A172 (cell line): ENCODE data around the gene PIGU. TPM values are rescaled to one million over a fixed set of nuclear protein-coding genes. Genes with fewer than 3 reads are reported as not detected.
"Not testable (repeated sequence)": the region's sequence is repeated elsewhere in the genome, so short reads cannot be mapped to it uniquely, and the experiment has no call there.

ENCODE experiments used
- DNase-seq: peaks from one replicate; pipeline ENCODE4 v3.0.0-alpha.2; 2015; ENCODE audit warnings: low spot score
- total RNA-seq: library from RNA; depleted of rRNA; stranded (reverse); fragments of >200 nt; shearing (Covaris generic); gene quantifications from 2 replicates; pipeline ENCODE4 v1.2.3, GENCODE V29; 2014

The PIGU gene
- total RNA-seq, 1 experiment from 2014 or later, result 23.7 TPM

DNA sequence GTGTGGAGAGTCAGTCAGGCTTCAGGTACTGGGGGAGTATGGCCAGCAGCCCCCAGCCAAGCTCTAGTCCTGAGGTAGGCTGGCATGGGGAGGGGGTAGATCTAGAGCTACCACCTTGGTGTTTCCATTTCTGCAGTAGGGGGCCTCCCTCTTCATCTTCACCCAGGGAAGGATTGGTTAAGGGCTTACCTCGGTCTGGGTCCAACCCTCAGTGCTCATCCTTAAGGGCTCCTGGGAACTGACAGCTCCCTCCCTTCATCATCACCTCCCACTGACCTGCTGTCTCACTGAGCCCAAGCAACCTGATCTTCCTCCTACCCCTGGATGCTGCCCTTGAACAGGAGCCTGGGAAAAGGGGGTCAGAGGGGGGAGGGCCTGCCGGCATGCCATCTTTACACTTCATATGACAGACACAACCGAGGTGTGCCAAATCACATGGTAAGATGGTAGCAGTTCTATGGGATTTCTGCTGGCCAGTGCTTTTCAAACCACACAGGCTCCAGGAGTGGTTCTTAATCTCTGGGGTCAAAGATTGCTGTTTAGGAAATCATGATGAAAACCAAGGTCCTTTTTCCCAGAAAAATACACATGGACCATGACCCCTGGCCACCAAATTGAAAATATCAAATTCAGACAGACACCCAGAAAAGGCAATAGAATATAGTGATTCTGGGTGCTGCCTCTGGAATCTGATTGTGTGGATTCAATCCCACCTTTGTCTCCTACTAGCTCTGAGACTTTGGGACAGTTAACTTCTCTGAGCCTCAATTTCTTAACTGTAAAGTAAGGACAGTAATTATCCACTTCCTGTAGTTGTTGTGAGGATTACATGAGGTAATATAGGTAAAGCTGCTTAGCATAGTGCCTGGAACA is 30.3 kb upstream of the PIGU start:
- no peak for DNase-seq

DNA sequence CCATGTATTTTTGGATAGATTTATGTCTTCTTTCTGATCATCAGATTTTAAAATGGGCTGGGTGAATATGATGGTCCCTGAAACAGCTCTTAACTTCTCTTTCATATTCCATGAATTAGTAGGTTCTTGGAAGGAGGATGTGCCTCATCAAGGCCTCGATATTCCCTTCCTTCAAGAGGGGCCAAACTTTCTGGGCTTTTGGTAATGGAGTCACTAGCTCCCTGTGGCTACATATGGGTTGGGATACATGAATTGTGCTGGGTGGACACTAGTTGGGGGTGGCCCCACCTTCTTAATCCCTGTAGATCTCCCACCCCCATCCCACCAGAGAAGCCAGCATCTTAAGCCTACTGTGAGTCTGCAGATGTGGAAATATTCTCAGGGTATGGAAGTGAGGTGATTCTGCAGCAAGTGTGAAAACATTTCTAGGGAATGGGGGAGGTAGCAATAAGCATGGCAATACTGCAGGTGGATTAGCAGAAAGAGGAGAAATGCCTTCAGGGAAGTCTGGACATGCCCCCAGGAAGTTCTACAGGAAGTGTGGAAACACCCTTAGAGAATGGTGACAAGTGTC is 29.5 kb upstream of the PIGU start:
- DNase-seq, result no peak

DNA sequence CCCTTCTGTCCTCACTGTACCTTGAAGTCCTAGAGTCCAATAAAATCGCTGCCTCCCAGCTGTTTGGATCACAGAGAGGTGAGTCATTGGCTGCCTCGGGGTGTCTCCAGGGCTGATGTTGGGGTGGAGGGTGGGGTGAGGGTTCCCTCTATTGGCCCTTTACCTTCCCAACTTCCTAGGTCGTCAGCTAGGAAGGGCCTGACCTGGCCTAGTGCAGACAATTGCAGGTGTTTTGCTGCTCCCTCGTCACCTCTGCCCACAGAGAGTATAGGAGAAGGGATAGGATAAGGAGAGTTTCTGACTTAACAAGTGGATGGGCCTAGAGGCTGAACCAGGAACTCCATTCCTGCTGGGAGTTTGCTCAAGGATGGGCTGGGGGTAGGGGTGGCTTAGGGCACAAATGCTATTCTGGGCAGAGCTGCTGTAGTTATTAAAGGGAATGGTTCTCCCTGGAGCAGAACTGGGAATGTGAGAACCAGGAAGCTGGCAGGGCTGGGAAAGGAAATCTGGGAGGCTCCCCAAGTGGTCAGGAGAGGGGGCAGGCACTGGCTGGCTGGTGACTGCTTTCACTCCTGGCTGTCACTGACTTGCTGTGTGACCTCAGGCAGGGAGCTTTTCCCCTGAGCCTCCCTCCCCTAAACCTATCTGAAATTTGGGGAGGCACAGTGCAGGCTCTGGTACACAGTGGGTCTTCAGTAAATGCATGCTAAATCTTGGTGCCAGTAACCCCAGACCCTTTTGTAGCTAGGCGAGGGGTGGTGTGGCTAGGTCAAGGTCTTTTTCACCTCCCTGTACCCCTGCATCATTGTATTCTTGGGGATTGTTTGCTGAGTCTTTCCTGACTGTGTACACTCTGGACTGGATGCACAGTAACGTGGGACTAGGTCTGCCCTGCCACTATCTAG is 28.8 kb upstream of the PIGU start:
- peak; percentile 70 for DNase-seq

DNA sequence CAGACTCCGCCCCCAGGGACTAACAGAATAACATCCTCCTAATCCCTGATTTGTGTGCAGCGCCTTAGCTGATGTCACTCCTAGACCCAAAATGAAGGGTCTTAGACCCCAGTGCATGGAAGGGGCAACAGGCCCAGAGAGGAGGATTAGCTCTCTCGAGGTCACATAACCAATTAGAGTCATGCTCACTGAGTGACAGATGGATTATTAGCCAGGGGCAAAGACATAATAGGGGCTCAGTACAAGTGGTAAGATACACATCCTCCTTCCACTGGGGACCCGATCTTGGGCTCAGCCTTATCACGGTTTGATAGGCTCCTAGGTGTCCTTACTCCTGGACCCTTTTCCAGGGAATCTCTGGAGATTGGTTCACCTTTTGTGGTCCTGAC is 28.1 kb upstream of the PIGU start:
- DNase-seq, result no peak

DNA sequence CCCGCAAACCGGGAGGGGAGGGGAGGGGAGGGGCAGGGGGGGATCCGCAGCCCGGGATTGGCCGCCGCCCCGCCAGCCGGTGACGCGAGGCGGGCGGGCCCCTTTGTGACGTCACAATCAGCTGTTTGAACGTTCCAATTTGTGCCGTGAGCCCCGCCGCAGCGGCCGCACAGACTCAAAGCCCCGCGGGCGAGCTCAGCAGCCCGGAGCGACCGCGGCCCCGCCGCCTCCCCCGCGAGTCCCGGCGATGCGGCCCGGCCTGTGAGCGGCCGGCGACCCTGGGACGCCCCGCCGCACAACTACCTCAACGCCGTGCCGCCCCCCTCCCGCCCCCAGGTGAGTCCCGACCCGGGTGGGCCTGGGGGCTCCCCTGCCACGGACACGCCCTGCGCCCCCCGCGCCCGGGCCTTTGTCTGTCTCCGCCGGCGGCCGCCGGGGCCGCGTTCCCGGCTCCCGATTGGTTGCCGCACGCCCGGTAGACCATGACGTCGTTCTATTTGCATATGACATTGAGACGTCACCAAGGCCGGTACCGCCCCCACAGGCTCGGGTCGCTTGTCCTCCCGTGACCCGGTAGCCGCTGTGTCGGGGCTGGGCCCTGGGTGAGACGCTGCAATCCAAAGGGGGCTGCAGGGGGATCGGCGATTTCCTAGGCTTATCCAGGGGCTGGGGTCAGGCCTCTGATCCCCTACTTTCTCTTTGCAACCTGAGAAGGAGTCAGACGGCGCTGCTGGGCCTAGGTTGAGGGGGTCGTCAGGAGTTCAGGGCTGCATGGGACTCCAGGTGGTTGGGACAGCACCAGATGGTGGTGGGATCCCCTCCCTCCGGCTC is 27.5 kb upstream of the PIGU start, which contains the start of gene TP53INP2:
Gene TP53INP2, plus strand, starts transcription at position 168 of the 831 bp plus-strand sequence. CDS start 4,396 bp downstream, outside the sequence.
- DNase-seq, result peak; percentile 84

DNA sequence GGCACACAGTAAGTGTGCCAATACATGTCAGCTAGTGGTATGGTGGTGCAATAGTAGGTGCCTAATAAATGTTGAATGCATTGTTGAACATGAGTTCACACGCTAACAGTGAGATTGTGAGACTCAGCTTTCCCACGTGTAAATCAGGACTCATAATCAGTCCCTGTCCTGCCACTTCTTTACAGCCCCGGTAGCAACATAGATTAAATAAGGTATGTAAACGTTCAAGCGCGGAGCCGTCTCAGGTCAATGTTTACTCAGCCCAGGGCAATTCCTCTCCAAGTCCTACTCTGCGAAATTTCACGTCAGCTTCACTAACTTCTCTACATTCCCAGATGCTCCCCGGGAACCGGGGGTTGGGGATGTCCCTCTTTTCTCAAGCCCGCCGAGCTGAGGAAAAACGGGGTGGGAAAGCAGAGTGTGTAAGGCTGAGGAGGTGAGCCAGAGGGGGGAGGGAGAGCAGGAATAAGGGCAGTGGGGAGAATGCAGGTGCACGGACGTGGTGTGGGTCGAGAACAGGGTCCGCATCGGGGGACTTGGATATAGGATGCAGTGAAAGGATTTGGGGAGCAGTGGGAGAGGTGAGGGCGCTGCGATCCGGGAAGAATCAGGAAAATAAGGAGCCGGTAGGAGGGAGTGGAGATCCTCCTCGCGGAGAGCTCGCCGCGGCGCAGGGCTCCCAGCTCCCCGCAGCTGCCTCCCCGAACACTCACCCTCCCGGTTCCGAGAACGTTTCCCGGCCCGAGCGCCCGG is 26.7 kb upstream of the PIGU start:
- peak; percentile 29 for DNase-seq

DNA sequence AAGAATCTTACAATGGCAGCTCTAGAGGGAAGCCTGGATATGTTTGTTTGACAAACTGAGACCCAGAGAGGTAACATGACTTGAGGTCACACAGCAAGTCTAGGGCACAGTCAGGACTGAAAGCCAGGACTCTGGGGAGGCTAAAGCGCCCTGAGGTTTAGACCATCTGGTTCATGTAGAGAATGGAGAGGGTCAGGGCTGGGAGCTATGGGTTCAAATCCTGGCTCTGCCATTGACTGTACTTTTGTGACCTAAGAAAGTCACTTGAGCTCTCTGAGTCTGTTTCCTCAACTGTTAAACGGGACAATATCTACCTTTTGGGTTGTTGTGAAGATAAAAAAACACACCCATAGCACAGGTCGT is 26.1 kb upstream of the PIGU start:
- DNase-seq, result no peak

DNA sequence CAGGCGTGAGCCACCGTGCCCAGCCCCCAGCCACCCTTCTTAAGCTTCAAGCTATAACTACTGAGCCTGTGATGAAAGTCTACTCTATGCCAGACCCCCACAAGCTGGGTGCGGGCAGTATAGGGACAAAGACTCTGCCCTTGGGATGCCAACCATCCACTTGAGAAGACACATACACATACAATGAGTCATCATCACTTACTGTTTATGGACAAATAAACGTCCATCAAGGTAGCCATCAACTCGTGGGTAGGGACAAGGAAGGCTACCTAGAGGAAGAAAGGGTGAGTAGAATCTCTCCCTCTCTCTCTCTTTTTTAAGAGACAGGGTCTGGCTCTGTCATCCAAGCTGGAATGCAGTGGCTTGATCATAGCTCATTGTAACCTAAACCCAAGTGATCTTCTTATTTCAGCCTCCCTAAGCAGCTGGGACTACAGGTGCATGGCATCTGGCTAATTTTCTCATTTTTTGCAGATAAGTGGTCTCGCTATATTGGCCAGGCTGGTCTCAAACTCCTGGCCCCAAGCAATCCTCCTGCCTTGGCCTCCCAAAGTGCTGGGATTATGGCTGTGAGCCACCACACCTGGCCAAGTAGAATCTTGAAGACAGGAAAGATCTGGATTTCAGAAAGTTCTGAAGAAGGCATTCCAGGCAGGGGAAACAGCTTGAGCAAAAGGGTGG is 24.7 kb upstream of the PIGU start:
- DNase-seq, result peak; percentile 50

DNA sequence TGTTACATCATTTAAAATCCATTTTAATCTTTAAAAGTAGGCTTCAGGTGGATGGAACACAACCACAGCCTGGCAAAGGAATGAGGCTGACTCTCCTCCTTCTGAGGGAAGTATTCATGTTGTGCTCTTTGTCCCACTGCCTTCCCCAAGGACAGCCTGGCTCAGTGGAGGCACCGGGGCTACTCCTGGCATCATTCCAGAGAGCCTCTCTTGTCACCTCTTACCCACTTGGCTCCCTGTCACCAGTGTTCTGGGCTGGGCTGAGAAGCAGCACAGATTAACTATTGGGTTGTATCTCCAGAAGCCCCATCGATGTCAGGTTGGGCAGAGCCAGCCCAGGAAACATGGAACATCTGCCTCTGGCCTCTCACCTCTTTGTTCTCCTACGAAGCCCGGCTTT is 16.5 kb upstream of the PIGU start:
- DNase-seq, result no peak

DNA sequence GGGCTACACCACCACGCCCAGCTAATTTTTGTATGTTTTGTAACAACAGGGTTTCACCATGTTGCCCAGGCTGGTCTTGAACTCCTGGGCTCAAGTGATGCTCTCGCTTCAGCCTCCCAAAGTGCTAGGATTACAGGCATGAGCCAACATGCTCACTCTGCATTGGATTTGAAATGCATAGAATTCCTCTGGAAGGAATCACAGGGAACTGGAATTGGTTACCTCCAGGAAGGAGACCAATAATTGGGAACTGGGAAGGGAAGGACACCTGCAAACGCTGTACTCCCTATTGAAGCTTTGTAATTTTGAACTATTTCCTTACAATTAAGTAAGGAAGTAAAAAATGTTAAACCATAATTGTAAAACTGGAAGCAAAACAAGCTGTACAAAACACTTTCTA is 14.9 kb upstream of the PIGU start:
- no peak for DNase-seq

DNA sequence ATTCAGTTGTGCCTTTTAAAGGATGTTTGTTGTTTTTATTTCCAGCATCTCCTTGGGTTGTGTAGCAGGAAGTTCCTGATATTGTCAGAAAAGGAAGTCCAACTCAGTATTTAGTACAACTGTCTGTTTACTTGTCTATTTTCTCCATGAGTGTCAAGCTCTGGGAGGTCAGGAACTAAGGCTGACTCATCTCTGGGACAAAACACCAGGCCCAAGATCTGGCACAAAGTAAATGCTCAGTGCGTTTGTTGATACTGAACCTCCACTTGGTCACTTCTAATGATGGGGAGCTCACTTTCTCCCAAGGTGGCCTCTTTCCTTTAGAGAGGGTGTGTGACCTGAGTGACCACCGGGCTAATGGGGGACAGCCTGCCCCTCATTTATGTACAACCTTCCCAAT is 12.6 kb upstream of the PIGU start:
- DNase-seq, result peak; percentile 38

DNA sequence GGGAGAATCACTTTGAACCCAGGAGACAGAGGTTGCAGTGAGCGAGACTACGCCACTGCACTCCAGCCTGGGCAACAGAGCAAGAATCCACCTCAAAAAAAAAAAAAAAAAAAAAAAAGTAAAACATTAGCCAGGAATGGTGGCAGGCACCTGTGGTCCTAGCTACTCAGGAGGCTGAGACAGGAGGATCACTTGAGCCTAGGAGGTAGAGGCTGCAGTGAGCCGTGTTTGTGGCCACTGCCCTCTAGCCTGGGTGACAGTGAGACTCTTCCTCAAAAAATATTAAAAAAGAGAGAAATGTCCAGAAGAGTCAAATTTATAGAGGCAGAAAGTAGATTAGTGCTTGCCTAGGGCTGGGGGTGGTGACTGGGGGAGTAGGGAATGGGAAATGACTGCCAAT is 6.8 kb upstream of the PIGU start:
- DNase-seq, result no peak

DNA sequence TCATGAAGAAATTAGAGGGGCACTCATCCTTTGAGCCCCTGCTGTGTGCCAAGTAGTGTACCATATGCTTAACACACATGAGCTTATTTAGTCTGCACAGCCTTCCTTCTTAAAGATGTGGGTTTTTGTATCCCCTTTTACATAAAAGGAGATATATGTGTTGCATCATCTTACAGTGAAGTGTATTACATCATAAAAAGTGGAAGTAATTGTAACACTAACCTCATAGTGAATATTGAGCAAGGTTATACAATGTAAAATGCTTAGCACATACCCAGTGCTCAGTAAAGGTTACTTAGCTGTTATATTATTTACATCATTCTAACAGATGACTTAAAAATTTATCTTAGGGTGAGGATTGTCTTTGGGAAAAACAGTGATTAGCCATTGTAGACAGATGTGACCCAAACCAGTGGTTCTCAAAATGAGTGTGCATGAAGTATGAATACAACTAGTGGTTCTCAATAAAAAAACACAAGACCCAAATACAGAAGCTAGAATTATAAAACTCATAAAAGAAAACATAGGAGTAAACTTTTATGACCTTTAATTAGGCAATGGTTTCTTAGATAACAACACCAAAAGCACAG is 3.8 kb upstream of the PIGU start:
- DNase-seq, result no peak

DNA sequence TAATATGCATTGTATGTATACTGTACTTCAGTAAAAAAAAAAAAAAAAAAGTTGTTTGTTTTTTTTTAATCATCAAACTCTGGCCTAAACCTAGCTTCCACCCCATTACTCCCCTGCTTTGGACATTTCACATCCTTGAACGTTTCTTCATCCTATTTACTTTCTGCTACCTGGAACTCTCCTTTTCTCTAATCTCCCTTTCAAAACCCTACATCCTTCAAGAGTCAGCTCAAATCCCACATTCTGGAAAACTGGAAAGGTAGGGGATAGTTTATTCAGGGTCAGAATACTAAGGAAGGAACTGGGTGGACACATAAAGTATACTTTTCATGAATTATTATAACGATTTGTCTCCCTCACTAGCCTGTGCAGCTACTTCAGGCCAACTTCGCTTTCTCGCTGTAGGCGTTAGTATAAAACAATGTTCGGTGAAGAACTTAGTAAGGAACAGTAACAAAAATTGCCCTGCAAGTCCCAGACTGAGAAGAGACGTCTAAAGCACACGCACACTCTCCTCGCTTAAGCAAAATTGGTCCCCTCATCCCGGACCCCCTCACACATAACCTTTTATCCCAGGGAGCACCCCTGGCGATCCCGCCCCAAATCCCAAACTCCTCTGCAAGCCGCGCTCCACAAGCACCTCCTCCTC is 775 bp downstream of the PIGU start:
- no peak for DNase-seq

DNA sequence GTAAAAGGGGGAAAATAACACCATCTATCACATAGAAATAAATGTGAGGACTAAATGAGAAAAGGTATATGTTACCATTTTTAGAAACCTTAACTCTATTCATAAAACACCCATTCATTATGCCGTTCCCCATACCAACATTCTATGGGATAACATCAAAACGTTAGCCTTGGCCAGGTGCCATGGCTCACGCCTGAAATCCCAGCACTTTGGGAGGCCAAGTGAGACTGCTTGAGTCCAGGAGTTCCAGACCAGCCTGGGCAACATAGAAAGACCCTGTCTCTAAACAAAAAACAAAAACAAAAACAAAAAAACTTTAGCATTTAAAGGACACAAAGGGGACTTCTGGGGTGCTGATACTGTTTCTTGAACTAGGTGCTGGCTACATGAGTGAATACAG is 1.3 kb downstream of the PIGU start:
- no peak for DNase-seq

DNA sequence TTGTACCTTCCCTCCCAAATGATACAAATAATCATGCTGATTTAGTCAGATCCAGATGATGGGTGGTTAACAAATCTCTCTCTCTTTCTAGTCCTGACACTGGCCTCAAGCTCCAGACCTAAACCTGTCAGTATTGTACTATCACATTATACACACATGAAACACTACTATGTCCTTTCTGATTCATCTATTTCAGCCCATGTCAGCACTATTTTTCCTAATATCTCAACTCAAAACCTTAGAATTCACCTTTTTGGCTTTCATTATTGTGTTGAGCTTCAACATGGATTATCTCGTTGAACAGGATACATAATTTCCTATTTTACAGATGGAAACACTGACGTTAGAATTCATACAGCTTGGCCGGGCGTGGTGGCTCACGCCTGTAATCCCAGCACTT is 3.5 kb downstream of the PIGU start:
- DNase-seq, result no peak

DNA sequence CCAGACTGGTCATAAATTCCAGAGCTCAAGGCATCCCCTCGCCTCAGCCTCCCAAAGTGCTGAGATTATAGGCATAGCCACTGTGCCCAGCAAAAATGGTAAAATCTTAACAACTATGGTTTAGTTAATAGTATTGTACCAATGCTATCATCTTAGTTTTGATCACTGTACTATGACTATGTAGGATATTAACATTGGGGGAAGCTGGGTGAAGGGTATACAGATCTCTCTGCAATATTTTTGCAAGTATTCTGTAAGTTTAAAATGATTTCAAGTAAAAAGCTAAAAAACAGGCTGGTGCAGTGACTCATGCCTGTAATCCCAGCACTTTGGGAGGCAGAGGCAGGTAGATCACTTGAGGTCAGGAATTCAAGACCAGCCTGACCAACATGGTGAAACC is 7.8 kb downstream of the PIGU start:
- DNase-seq, result no peak

DNA sequence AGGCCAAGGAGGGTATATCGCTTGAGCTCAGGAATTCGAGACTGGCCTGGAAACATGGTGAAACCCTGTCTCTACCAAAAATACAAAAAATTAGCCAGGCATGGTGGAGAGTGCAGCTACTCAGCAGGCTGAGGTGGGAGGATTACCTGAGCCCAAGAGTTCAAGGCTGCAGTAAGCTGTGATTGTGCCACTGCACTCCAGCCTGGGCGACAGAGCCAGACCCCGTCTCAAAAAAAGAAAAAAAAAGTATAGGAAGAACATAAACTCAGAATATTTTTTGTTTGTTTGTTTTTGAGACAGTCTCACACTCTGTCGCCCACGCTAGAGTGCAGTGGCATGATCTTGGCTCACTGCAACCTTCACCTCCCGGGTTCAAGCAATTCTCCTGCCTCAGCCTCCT is 12.1 kb downstream of the PIGU start:
- not testable (repeated sequence) for DNase-seq

DNA sequence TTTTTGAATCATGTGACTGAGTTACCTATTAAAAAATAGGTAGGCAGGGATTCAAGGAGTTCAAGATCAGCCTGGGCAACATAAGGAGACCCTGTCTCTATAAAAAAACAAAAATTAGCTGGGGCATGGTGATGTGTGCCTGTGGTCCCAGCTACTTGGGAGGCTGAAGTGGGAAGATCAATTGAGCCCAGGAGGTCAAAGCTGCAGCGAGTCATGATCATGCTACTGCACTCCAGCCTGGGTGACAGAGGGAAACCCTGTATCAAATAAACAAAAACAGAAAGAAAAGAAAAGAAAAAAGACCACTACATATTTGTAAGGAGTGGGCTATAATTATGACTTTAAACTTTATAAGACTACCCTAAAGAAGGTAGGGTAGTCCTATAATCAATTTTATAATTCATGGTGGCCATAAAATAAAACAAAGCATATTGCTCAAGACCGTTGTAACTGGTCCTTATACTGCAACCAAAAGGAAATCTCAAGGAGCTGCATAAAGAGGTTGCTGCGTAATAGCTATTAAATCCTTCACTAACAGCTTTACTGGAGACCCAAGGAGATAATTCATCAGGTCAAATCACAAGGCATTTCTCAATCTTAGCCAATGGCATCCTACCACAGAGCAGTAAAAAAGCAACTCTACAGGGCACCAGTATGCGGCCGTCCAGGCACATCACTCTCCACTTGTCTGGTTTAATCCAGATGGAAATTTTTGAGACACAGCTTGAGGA is 13.5 kb downstream of the PIGU start:
- peak; percentile 16 for DNase-seq
